Prostate gland (tissue), 2 donors: ENCODE measurements around the gene BOD1L1. TPM values are rescaled to one million over a fixed set of nuclear protein-coding genes. Genes with fewer than 3 reads are reported as not detected.
"Not testable (repeated sequence)": the region's sequence is repeated elsewhere in the genome, so short reads cannot be mapped to it uniquely, and the experiment has no call there.

ENCODE experiments used
- DNase-seq: peaks from one replicate; pipeline ENCODE4 v3.0.0-alpha.2; 2019; ENCODE audit warnings: low spot score
- H3K27ac ChIP-seq, 2 donors: fragments of 200-600 bp; sonication (generic); 2 replicates each; pipeline ENCODE4 v1.5.1; 2017 to 2019
- H3K27me3 ChIP-seq: fragments of 200-600 bp; sonication (generic); replicated peaks from 2 replicates; pipeline ENCODE4 v1.5.1; 2019; ENCODE audit not compliant: insufficient read depth
- H3K36me3 ChIP-seq, 2 donors: fragments of 200-600 bp; sonication (generic); 1 replicate in 1 of 2; 2 replicates in 1 of 2; pipeline versions ENCODE4 v1.5.1 to v1.8.1; 2017 to 2019
- H3K4me1 ChIP-seq: fragments of 200-600 bp; sonication (generic); replicated peaks from 2 replicates; pipeline ENCODE4 v1.5.1; 2019
- H3K4me3 ChIP-seq, 2 donors: fragments of 200-600 bp; sonication (generic); 2 replicates each; pipeline ENCODE4 v1.5.1; 2017 to 2019
- H3K9me3 ChIP-seq: fragments of 200-600 bp; sonication (generic); 2 replicates; pipeline ENCODE4 v1.5.1; 2017
- POLR2A ChIP-seq: fragments of 450-650 bp; IDR thresholded peaks from one replicate; pipeline ENCODE4 v1.6.1; 2016; ENCODE audit warnings: antibody characterized with exemption, mild to moderate bottlenecking
- POLR2AphosphoS5 ChIP-seq: sonication (generic); formaldehyde crosslinking; IDR thresholded peaks from one replicate; pipeline ENCODE4 v1.6.1; 2017; ENCODE audit warnings: antibody characterized with exemption
- WGBS: methylation state at CpG from one replicate; pipeline ENCODE4 v1.1.5; 2018; 5-methylcytosine and 5-hydroxymethylcytosine counted together
- intact Hi-C: fragments of 100-400 bp; cut with DNase I; formaldehyde crosslinking; loops from one replicate; pipeline ENCODE4 v1.14.2; 2022
- total RNA-seq, 2 donors: library from RNA; depleted of rRNA; stranded (reverse); fragments of >200 nt; gene quantifications; one replicate each; pipeline ENCODE4 v1.1.0, GENCODE V29; 2016
- TF ChIP-seq, protein P1 (sequence below), 4 experiments: fragments of 200-600 bp in 2 of 4; fragments of 450-650 bp in 2 of 4; sonication (generic) in 2 of 4; IDR thresholded peaks; 1 replicate in 3 of 4; 2 replicates in 1 of 4; pipeline ENCODE4 v1.5.1; 2016 to 2019; ENCODE audit warnings: antibody characterized with exemption in 4 of 4, mild to moderate bottlenecking in 2 of 4, moderate library complexity in 2 of 4

The BOD1L1 gene
- total RNA-seq, 2 donors from 2014 or later = 27.7 to 73.6 TPM

DNA sequence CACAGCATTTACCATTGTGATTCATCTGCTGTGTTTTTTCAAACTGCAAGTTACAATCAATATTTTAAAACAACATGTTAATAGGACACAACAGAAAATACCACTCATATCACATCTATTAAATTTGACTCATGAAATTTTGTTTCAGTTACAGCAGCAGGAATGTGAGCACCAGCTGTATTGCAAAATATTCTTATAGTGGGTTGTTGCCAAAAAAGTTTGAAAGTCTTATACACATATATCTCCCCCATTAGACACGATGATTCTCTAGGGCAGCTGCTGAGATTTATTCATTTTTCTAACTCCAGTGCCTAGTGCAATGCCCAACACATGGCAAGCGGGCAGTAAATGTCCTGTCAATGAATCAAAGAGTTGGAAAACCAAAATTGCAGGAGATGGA, 56.6 kb downstream of the BOD1L1 start:
- Histone ChIP-seq H3K27ac (no peak overlapping the region), H3K4me1 (no peaks in the 10 kb centered on the region), H3K27me3 (no peaks in the 10 kb centered on the region), H3K9me3 (no peaks in the 10 kb centered on the region), H3K36me3 (peaks cover 0 to 7% of the 10 kb centered on the region in 2 donors), H3K4me3 (no peak overlapping the region)
- no peak for TF ChIP-seq POLR2A
- TF ChIP-seq, protein P1, sequence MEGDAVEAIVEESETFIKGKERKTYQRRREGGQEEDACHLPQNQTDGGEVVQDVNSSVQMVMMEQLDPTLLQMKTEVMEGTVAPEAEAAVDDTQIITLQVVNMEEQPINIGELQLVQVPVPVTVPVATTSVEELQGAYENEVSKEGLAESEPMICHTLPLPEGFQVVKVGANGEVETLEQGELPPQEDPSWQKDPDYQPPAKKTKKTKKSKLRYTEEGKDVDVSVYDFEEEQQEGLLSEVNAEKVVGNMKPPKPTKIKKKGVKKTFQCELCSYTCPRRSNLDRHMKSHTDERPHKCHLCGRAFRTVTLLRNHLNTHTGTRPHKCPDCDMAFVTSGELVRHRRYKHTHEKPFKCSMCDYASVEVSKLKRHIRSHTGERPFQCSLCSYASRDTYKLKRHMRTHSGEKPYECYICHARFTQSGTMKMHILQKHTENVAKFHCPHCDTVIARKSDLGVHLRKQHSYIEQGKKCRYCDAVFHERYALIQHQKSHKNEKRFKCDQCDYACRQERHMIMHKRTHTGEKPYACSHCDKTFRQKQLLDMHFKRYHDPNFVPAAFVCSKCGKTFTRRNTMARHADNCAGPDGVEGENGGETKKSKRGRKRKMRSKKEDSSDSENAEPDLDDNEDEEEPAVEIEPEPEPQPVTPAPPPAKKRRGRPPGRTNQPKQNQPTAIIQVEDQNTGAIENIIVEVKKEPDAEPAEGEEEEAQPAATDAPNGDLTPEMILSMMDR (IDR thresholded peaks at IDR 0.05) = no peak
- TF ChIP-seq POLR2AphosphoS5 = no peak
- WGBS = 95% methylated on average over 2 of the region's 2 CpGs
- DNase-seq = no peak
- intact Hi-C loops = no loop called here

DNA sequence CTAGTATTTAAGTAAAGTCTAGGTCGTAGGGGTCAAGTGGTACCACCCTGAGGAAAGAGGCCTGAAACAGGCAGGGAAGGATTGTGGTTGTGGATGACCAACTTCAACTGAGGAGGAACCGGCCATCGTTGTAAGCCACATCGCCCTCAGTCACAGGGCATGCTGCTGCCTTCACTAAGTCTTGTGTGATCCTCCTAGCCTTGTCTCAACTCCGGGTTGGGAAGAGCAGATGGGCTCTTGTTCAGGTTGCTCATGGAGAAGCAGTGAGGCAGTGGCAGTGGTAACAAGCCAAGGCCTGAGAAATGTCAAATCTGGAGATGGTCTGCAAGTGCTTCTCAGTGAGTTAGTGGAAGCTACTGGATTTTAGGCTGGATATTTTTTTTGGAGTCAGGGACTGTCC, 60.4 kb downstream of the BOD1L1 start:
- Histone ChIP-seq H3K9me3 (no peaks in the 10 kb centered on the region), H3K27me3 (no peaks in the 10 kb centered on the region), H3K4me1 (no peaks in the 10 kb centered on the region), H3K4me3 (no peak overlapping the region), H3K36me3 (peaks cover 0 to 2% of the 10 kb centered on the region in 2 donors), H3K27ac (no peak overlapping the region)
- no peak for TF ChIP-seq POLR2A
- TF ChIP-seq, protein P1 (IDR thresholded peaks at IDR 0.05) = no peak
- no peak for TF ChIP-seq POLR2AphosphoS5
- intact Hi-C loops = no loop called here
- 98% methylated on average over 5 of the region's 5 CpGs for WGBS
- no peak for DNase-seq

DNA sequence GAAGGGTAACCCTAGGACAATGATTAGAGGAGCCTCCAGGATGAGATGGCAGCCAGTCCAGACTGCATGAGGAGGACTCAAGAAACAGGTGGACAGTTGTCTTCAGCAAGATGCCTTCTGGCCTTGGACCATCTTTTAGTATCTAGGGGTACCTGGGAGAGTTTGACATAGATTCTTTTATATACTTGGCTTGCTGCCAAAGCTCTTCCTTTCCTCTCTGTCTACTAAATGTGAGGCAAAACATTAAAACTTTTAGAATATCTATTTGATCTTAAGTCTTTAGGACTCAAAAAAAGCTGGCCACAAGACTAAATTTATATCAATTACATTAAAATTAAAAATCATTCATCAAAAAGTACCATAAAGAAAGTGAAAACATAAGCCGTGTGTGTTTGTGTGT, 64.6 kb downstream of the BOD1L1 start:
- Histone ChIP-seq H3K27me3 (no peaks in the 10 kb centered on the region), H3K9me3 (no peaks in the 10 kb centered on the region), H3K4me3 (no peak overlapping the region), H3K4me1 (no peaks in the 10 kb centered on the region), H3K36me3 (no peaks in the 10 kb centered on the region), H3K27ac (no peak overlapping the region)
- no peak for DNase-seq
- no peak for TF ChIP-seq POLR2AphosphoS5
- TF ChIP-seq POLR2A = no peak
- TF ChIP-seq, protein P1 (IDR thresholded peaks at IDR 0.05) = no peak
- WGBS = 91% methylated on average over 1 of the region's 1 CpG
- intact Hi-C loops = no loop called here

DNA sequence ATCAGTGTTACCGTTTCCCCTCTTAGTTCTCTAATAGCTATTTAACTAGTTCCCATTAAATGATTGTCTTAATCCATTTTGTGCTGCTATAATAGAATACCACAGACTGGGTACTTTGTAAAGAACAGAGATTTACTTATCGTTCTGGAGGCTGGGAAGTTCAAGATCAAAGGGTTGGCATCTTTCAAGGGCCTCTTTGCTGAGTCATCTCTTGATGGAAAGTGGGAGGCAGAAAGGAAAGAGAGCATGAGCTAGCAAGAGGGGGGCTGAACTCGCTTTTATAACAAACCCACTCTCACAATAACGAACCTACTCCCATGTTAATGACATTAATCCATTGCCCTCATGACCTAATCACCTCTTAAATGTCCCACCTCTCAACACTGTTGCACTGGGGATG, 65.9 kb downstream of the BOD1L1 start:
- 38% methylated on average over 4 of the region's 4 CpGs for WGBS
- intact Hi-C loops = no loop called here
- Histone ChIP-seq H3K27me3 (no peaks in the 10 kb centered on the region), H3K27ac (no peak overlapping the region), H3K4me3 (no peak overlapping the region), H3K9me3 (no peaks in the 10 kb centered on the region), H3K4me1 (no peaks in the 10 kb centered on the region), H3K36me3 (no peaks in the 10 kb centered on the region)
- TF ChIP-seq, protein P1 (IDR thresholded peaks at IDR 0.05) = no peak
- TF ChIP-seq POLR2AphosphoS5 = no peak
- TF ChIP-seq POLR2A = no peak
- no peak for DNase-seq

DNA sequence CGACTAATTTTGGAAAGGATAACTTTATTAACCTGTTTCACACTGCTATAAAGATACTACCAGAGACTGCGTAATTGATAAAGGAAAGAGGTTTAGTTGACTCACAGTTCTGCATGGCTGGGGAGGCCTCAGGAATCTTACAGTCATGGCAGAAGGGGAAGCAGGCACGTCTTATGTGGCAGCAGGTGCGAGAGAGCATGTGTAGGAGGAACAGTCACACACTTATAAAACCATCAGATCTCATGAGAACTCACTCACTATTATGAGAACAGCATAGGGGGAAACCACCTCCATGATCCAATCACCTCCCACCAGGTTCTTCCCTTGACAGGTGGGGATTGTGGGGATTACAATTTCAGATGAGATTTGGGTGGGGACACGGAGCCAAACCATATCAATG, 67.4 kb downstream of the BOD1L1 start:
- 68% methylated on average over 5 of the region's 5 CpGs for WGBS
- H3K27ac ChIP-seq, DNase-seq: not testable (repeated sequence)

More for the DNA sequence above, 67.4 kb downstream of the BOD1L1 start:
- H3K4me3 ChIP-seq, H3K27me3 ChIP-seq, intact Hi-C loops, H3K9me3 ChIP-seq, H3K4me1 ChIP-seq, H3K36me3 ChIP-seq: not testable (repeated sequence)
